GM19025 (cell line): ENCODE measurements around the gene TRDN.
"Not testable (repeated sequence)": the region's sequence is repeated elsewhere in the genome, so short reads cannot be mapped to it uniquely, and the experiment has no call there.

Experiments
- ATAC-seq: cut with Tn5 transposase; IDR thresholded peaks from one replicate; pipeline ENCODE4 v1.9.1; 2021; ENCODE audit warnings: mild to moderate bottlenecking, low read depth, moderate library complexity; ENCODE audit not compliant: unreplicated experiment

TRDN gene

GRCh38 chr6:123564361-123564760 lies 72.4 kb downstream of the TRDN start:
- ATAC-seq = no peak

- no peak for ATAC-seq
Measured at GRCh38 chr6:123562677-123563076, 74.1 kb downstream of the TRDN start.

GRCh38 chr6:123562264-123562663 lies 74.5 kb downstream of the TRDN start:
- ATAC-seq = no peak

GRCh38 chr6:123559816-123560215 lies 76.9 kb downstream of the TRDN start:
- ATAC-seq = not testable (repeated sequence)

- not testable (repeated sequence) for ATAC-seq
Measured at GRCh38 chr6:123557474-123557873, 79.3 kb downstream of the TRDN start.

GRCh38 chr6:123551939-123552707 lies 84.6 kb downstream of the TRDN start:
- ATAC-seq = no peak

GRCh38 chr6:123550052-123550617 lies 86.6 kb downstream of the TRDN start:
- ATAC-seq = no peak

- ATAC-seq = no peak
Measured at GRCh38 chr6:123549476-123549875, 87.3 kb downstream of the TRDN start.

GRCh38 chr6:123547216-123547978 lies 89.4 kb downstream of the TRDN start:
- ATAC-seq = no peak

GRCh38 chr6:123546537-123546936 lies 90.2 kb downstream of the TRDN start:
- ATAC-seq = no peak

- ATAC-seq = no peak
Measured at GRCh38 chr6:123541462-123541861, 95.3 kb downstream of the TRDN start.

GRCh38 chr6:123533862-123534648 lies 102.7 kb downstream of the TRDN start:
- ATAC-seq = no peak

GRCh38 chr6:123529843-123530242 lies 106.9 kb downstream of the TRDN start:
- no peak for ATAC-seq

- no peak for ATAC-seq
Measured at GRCh38 chr6:123529058-123529457, 107.7 kb downstream of the TRDN start.

- no peak for ATAC-seq
Measured at GRCh38 chr6:123527406-123527805, 109.3 kb downstream of the TRDN start.

- ATAC-seq = no peak
Measured at GRCh38 chr6:123526128-123526527, 110.6 kb downstream of the TRDN start.

GRCh38 chr6:123524781-123525180 lies 112.0 kb downstream of the TRDN start:
- ATAC-seq = no peak

GRCh38 chr6:123520217-123520616 lies 116.5 kb downstream of the TRDN start:
- ATAC-seq = no peak

GRCh38 chr6:123519189-123519505 lies 117.6 kb downstream of the TRDN start:
- ATAC-seq = no peak

GRCh38 chr6:123518441-123519188 lies 118.1 kb downstream of the TRDN start:
- ATAC-seq = no peak
